OCI-LY1 (cell line): Measurements from ENCODE around the gene BTBD9.

Experiments used
- EZH2 ChIP-seq: fragments of 200-600 bp; sonication (generic), shearing (Covaris generic); IDR thresholded peaks from 2 replicates; pipeline ENCODE4 v1.8.0; 2017; ENCODE audit warnings: borderline replicate concordance, mixed run types, mild to moderate bottlenecking, antibody characterized with exemption, low read length, moderate library complexity, mixed read lengths
- TF ChIP-seq, protein P1 (sequence below): fragments of 200-600 bp; sonication (generic), shearing (Covaris generic); IDR thresholded peaks from 2 replicates; pipeline ENCODE4 v1.5.1; 2017; ENCODE audit warnings: mild to moderate bottlenecking, antibody characterized with exemption, low read length, moderate library complexity, mixed read lengths

DNA sequence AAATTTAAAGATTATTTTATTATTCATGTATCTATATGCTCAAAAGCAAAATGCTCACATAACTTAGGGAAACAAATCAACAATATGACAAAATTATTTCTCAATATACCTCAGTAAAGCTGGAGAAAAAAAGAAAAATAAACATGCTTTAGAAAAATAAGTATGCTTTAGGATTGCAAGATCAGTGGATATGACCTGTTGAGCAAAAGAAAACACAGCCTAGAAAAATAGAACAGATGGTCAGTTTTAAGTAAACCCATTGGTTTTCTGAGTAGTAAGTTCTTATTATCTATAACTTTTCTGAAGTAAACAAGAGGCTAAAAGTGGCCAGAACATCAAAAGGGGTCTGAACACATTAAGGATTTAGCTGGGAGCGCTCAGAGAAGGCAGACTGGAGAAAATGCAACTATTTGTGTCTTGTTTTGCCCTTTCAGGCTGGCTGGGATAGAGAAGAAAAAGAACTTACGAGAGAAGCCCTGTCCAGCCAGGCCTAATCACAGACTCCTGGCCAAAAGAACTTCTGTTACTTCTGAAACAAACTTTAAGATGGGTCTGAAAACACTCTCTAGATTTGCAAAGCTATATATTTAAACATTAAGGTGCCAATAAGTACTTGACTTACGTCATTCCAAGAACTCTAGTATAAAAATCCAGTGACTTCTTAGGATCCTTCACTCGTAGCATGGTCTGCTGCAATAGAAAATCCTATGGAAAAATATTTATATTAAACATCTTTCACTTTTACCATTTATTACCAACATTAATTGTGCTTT is 46.7 kb upstream of the BTBD9 start:
- TF ChIP-seq, protein P1, sequence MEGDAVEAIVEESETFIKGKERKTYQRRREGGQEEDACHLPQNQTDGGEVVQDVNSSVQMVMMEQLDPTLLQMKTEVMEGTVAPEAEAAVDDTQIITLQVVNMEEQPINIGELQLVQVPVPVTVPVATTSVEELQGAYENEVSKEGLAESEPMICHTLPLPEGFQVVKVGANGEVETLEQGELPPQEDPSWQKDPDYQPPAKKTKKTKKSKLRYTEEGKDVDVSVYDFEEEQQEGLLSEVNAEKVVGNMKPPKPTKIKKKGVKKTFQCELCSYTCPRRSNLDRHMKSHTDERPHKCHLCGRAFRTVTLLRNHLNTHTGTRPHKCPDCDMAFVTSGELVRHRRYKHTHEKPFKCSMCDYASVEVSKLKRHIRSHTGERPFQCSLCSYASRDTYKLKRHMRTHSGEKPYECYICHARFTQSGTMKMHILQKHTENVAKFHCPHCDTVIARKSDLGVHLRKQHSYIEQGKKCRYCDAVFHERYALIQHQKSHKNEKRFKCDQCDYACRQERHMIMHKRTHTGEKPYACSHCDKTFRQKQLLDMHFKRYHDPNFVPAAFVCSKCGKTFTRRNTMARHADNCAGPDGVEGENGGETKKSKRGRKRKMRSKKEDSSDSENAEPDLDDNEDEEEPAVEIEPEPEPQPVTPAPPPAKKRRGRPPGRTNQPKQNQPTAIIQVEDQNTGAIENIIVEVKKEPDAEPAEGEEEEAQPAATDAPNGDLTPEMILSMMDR: no peak
- TF ChIP-seq EZH2: no peak
